ENCODE data around the gene LRIT2.
"Not testable (repeated sequence)": the region's sequence is repeated elsewhere in the genome, so short reads cannot be mapped to it uniquely, and the experiment has no call there.

Gene LRIT2

DNA sequence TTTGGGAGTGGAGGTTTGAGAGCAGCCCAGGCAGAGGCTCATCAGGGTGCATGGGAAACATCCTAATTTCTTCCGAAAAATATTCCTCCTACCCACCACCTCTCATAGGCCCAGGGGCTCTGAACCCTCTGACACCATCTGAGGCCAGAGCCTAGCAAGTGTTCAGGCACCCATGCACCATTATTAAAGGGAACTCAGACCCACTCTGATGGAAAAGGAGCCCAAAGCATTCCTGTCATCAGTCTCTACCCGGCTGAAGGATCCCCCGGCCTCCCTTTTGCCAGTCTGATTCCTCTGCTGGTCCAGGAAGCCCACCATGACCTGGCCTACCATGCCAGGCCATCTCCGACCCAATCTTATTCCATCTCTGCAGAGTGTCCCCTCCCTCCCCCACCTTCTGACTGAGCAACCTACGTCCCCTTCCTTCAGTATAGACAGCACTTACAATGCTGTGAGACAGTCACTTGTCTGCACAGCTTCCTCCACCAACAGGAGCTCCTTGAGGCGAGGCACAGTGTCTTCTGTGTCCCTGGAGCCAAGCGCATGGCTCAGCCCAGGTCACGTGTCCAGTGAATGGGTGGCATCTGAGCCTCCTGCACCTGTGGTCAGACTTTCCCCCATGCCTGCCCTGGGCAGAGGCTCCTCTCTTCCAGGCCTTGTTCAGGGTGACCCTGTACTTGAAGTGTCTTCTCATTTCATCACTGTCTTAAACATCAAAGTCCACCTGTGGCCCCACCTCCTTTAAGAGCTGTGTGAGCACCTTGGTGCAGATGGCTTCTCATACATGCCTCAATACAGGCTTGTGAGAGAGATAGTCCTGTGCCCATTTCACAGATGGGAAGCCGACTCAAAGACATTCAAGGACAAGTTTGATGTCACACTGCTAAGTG is 52.6 kb downstream of the LRIT2 start:
- TF ChIP-seq CTCF (IDR thresholded peaks at IDR 0.05; ENCODE audit: insufficient read depth, low read depth, low read length, missing control alignments): no peak
- peak overlapping the region; percentile 76 for H3K4me3 ChIP-seq (ENCODE audit: low read depth, low read length)
- peak; percentile 65 for DNase-seq (ENCODE audit: low read depth)

- peak overlapping the region; percentile 76 for H3K4me3 ChIP-seq (ENCODE audit: low read depth, low read length)
- peak; percentile 91 for DNase-seq (ENCODE audit: low read depth)
These were observed 53.5 kb downstream of the LRIT2 start for GRCh38 chr10:84171700-84172466.

GRCh38 chr10:84171237-84171636 is 54.1 kb downstream of the LRIT2 start:
- DNase-seq (ENCODE audit: low read depth): not testable (repeated sequence)
- peak overlapping the region; percentile 76 for H3K4me3 ChIP-seq (ENCODE audit: low read depth, low read length)

Measured in GM12865 (cell line).